GM18508 (cell line): ENCODE measurements around the gene PKN2.
"Not testable (repeated sequence)": the region's sequence is repeated elsewhere in the genome, so short reads cannot be mapped to it uniquely, and the experiment has no call there.

Source experiments
- ATAC-seq: cut with Tn5 transposase; IDR thresholded peaks from one replicate; pipeline ENCODE4 v1.9.1; 2021; ENCODE audit warnings: moderate number of reproducible peaks; ENCODE audit not compliant: insufficient read depth, unreplicated experiment

The PKN2 gene

DNA sequence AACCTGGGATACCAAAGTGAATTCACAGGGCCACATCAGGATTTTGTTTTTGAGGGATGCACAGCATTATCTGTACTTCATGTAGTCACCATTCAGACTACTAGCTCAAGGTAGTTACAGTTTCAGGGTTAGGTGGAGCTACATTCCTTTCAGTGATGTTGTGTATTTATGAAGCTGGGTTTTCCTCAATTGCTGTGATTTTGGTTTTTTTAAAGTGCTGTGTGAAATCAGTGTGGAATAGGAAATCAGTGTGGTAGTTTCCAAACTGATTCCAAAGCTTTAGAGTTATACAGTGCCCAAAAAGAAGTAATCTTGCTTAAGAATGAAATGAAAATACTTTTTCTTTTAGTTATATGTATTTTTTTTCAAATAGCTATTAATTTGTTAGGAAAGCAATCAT lies 95.8 kb downstream of the PKN2 start:
- no peak for ATAC-seq

GRCh38 chr1:88780485-88780884 lies 96.4 kb downstream of the PKN2 start:
- ATAC-seq, result no peak

DNA sequence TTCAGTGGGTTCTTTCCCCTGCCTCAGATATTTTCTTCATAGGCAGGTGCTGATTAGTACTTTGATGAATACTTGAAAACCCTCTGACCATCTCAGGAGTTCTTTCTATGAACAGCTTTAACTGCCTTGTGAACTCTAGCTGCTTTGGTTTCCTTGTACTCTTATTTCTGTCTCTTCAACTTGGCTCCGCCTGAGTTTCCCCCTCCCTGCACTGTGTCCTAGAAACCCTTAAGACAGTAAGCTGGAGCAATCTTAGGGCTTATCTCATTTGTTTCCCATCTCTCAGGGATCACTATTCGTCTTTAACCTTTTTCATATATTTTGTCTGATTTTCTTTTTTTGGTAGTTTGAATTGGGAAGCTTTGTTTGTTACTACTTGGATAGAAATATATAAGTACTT lies 99.1 kb downstream of the PKN2 start:
- ATAC-seq, result no peak

- ATAC-seq, result no peak
These were observed 100.5 kb downstream of the PKN2 start for GRCh38 chr1:88784551-88784950.

DNA sequence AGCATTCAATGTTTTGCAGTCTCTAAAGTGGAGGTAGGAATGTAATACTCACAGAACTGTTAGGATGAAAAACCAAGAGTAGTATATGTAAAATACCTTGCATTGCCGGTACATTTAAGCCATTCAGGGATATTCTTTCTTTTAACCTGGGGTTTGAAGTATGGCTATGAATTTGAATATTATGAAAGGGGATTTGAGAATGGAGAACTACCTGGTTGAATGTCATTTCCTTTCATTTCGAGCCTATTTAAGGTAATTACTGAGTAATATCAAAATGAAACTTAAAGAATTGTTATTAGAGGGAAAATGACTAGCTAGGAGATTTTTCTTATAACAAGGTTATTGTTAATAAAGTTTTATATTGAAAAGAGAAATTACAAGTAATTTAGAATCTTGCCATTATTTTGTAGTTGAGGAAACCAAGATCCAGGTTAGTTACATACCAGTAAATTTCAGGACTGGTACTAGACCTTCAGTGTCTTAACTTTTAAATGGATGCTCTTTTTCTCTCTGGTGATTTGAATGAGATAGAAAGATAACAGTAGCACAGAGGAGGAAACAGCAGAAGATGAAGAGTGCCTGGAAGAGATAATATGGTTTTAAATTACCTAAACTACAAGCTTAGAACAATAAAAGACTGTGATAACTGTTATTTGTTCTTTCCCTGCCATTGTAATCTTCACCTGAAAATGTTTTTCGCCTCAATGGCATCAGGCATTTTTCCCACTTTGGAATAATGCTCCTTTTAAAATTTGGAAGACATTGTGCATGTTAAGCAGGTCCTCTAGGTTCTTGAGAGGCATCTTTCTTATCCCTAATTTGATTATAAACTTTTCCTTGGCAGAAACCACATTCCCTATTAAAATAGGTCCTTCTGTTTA lies 103.2 kb downstream of the PKN2 start:
- ATAC-seq, result no peak

- no peak for ATAC-seq
These were observed 107.1 kb downstream of the PKN2 start for GRCh38 chr1:88791192-88791591.

DNA sequence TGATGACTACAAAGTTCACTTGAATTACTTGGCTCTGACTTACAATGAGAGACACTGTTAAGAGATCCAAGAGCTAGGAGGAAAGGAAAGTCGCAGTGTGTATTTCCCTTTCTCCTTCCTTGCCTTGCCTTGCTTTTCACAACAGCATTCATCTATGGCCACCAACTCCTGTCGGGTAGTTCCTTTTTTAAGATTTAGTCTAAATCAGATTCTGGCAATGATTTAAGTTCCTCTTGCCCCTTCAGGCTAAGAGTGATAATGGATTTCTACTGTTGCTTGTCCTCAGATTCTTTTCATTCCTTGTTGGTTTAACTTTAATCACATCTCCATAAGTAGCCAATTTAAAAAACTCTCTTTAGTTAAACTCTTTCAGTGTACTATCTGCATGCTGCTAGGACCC lies 115.4 kb downstream of the PKN2 start:
- no peak for ATAC-seq

DNA sequence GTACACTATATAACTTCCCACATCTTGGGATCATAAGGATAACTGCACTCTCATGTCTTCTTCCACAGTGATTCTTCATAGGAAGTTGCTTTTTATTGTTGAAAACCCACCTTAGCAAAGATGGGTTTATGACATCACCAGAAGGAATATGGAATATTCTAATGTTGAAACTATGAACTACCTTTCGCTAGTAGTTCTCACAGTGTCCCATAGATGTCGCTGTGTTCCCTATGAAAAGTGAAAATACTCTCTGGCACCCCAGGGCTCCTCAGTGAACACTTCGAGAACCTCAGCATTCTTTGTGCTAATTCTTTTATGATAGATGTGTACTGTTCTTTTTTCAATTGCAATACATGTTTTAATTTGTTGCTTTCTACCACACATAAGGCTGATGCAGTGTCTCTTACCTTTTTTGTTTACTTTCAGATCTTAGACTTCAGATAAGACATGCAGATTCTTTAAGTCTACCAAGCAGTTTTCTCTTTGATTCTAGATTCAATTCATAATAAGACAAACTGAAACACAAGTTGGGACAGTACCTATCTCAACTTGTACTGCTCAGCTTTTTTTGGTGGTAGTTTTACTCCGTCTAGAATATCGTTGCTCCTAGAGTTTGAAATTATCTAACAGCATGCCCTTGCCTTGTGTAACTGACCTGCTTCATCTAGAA lies 116.4 kb downstream of the PKN2 start:
- no peak for ATAC-seq

- ATAC-seq, result no peak
These were observed 117.6 kb downstream of the PKN2 start for GRCh38 chr1:88801575-88802208.

- no peak for ATAC-seq
These were observed 118.3 kb downstream of the PKN2 start for GRCh38 chr1:88802404-88802803.

DNA sequence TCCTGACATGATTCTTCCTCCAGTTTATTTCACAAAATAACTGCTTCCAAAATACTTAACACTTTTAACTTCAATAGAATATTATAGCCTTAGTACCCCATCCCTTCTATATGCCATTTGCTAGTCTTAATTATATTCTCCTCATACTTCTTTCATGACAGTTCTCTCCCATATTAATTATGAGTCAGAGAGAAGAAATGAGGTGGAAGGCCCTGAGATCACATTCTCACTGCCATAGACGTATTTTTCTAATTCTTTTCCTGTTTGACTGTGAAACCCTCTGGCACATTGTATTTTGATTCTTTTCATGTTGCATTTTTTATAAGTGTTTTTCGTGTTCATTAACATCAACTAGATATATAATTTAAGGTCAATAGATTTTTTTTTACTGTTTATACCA lies 118.9 kb downstream of the PKN2 start:
- no peak for ATAC-seq

GRCh38 chr1:88803444-88803843 lies 119.4 kb downstream of the PKN2 start:
- ATAC-seq, result no peak

DNA sequence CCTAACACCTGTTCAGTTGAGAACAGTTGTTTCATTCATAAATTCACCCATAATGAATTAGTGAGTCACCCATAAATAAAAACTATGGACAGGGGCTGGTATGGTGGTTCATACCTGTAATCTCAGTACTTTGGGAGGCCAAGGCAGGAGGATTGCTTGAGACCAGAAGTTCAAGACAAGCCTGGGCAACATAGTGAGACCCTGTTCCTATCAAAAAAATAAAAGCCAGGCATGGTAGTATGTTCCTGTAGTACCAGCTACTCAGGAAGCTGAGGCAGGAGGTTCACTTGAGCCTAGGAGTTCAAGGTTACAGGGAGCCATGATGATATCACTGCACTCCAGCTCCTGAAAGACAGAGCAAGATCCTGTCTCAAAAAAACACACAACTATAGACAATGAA lies 128.3 kb downstream of the PKN2 start:
- ATAC-seq, result no peak

- ATAC-seq, result no peak
These were observed 129.4 kb downstream of the PKN2 start for GRCh38 chr1:88813471-88813870.

DNA sequence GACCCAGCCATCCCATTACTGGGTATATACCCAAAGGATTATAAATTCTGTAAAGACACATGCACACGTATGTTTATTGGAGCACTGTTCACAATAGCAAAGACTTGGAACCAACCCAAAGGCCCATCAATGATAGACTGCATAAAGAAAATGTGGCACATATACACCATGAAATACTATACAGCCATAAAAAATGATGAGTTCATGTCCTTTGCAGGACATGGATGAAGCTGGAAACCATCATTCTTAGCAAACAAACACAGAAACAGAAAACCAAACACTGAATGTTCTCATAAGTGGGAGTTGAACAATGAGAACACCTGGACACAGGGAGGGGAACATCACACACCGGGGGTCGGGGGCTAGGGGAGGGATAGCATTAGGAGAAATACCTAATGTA lies 135.6 kb downstream of the PKN2 start:
- ATAC-seq, result not testable (repeated sequence)

- no peak for ATAC-seq
These were observed 141.6 kb downstream of the PKN2 start for GRCh38 chr1:88825721-88826120.

DNA sequence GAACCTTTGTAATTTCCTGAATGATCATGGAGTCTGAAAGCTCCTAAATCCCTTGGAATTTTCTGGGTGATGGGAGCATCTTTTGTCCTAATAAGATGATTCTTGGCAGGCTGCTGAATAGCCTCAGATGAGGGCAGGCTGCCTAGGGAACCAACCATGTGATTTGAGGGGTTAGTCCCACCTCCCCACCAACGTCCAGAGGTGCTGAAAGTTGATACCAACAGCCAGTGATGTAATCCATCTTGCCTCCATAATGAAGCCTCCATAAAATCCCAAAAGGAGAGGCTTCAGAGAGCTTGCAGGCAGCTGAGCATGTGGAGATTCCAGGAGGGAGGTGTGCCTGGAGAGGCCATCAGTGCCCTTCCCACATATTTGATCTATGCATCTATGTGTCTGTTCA lies 163.6 kb downstream of the PKN2 start:
- no peak for ATAC-seq

DNA sequence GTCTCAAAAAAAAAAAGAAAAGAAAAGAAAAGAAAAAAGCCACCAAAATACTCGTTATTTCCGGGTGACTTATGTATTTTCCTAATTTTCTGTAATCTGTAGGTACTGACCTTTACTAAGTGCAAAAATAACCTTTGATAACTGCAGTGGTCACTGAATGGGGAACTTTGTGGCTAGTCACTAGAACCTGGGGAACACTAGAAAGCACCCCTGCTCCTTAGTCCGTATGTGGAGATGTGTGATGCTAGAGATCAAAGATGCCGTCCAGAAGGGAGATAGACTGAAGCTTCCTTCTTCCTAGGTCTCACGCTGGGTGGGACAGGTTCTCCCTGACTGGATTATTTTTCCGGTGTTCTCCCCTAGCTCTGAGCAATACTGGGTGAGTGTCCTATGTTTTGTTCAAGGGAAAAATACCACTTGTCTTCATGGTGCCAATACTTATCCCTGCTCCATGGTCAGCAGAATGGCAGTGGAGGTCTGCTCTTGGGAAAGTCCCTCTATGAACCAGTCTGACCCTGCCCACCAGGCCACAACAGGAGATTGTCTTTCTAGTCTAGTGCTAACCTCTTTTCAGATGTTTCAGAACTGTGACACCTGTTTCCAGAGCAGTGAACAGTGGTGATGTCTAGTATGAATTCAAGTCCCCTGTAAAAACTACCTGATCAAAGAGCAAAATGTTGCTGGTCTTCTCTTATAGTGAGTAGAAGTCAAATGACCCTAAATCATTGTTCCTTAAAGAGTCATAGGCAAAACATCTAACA lies 167.4 kb downstream of the PKN2 start:
- no peak for ATAC-seq

DNA sequence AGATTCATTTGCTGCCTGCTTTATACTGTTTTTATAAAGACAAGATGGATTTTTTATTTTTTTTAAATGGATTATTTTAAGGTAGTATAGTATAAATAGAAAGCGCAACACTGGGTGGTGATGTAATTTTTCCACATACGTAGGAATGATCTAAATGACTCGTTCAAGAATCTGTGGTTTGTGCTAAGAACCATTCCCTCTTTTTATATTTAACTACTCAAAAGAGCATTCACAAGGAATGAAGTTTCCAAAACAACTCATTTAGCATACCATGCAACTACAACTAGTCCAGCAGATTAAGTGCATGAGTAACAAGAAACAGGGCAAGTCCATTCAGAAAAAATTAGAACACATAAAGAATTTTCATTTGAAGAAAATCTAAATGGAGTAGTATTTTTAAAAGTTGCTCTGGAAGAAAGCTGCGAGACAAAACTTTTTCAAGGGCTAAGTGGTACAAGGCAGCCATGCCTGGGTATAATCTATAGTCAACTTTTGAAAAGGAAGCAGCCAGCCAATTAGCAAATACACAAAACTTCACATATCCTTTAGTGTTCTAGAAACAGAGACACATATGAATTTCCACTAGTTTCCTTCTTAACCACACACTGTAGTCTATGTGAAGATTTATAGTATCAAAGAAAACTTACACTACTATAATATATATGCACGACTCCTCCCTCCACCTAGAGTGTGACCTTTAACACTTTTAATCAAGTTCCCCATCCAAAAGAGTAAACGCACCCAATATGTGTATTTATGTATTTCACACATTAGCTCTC lies 183.9 kb downstream of the PKN2 start:
- ATAC-seq, result no peak

- ATAC-seq, result not testable (repeated sequence)
These were observed 185.6 kb downstream of the PKN2 start for GRCh38 chr1:88869644-88870043.
